Measurements from ENCODE around the gene SMYD5.
"Not testable (repeated sequence)": the region's sequence is repeated elsewhere in the genome, so short reads cannot be mapped to it uniquely, and the experiment has no call there.

GRCh38 chr2:73262691-73263429 is 48.8 kb downstream of the SMYD5 start:
- not testable (repeated sequence) for TF ChIP-seq CTCF, POLR2A, POLR2AphosphoS5, EP300 (IDR thresholded peaks at IDR 0.05)
